ENCODE data around the gene ARL16. TPM values are rescaled to one million over a fixed set of nuclear protein-coding genes. Genes with fewer than 3 reads are reported as not detected.

Gene ARL16
- polyA plus RNA-seq, 1 donor (not counting 4 experiments of a cell fraction or from before 2014, with no cell fraction given), result 48.7 TPM

DNA sequence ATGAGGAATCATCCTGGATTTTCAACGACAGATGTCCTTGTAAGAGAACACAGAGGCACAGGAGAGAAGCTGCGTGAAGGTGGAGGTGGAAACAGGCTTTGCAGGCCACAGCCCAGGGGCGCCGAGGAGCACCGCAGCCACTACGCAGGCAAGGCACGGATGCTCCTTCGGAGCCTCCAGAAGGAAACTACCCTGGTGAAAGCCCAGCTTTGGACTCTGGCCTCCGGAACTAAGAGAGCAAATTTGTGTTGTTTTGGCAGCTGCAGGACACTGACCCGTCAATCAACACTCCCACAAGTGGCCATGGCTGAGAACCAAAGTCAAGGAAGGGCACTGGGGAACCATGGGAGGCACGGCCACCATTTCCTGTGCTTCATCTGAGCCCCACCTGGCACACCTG, 3.4 kb downstream of the ARL16 start:
- dilution Hi-C loops (cut with MboI; ENCODE audit: extremely low pct_ligation_motif_present, low sequenced_read_pairs), result no loop called here

GRCh38 chr17:81676906-81677305, 6.7 kb downstream of the ARL16 start:
- Histone ChIP-seq H3K27me3 (ENCODE audit: control insufficient read depth, extremely low read depth, insufficient read depth, low read length) (no peaks in the 10 kb centered on the region), H3K4me3 (ENCODE audit: control insufficient read depth in 2 of 3, extremely low read depth in 1 of 3, insufficient read depth in 2 of 3, low read depth in 1 of 3, low read length in 3 of 3) (no peak overlapping the region), H3K4me1 (ENCODE audit: control insufficient read depth, extremely low read depth, insufficient read depth, low read length) (no peaks in the 10 kb centered on the region), H3K4me2 (ENCODE audit: control insufficient read depth, extremely low read depth, insufficient read depth, low read depth, low read length) (no peak overlapping the region), H3K9me1 (ENCODE audit: control insufficient read depth, extremely low read depth, insufficient read depth, low read length) (no peaks in the 10 kb centered on the region), H3K9ac (ENCODE audit: control insufficient read depth, extremely low read depth, insufficient read depth, low read length) (no peak overlapping the region), H2AFZ (ENCODE audit: control insufficient read depth, low read length) (no peak overlapping the region), H3K9me3 (ENCODE audit: control insufficient read depth, low read depth, low read length) (no peaks in the 10 kb centered on the region), H3K79me2 (ENCODE audit: control insufficient read depth, insufficient read depth, low read length) (peaks cover 10% of the 10 kb centered on the region), H3K27ac (ENCODE audit: control insufficient read depth, insufficient read depth, low read length) (no peak overlapping the region), H4K20me1 (ENCODE audit: control insufficient read depth, extremely low read depth, insufficient read depth, low read length) (no peaks in the 10 kb centered on the region), H3K36me3 (ENCODE audit: control insufficient read depth in 2 of 2, extremely low read depth in 1 of 2, insufficient read depth in 2 of 2, low read length in 2 of 2) (peaks cover 19 to 35% of the 10 kb centered on the region in 2 experiments)
- FAIRE-seq (no peak), DNase-seq (ENCODE audit: low read depth, low spot score) (no peak)
- dilution Hi-C loops (cut with MboI; ENCODE audit: extremely low pct_ligation_motif_present, low sequenced_read_pairs), result no loop called here
- TF ChIP-seq EZH2 (IDR thresholded peaks at IDR 0.05; ENCODE audit: low read length), result no peak
- TF ChIP-seq CTCF (optimal IDR thresholded peaks at IDR 0.05 in 1 of 3, IDR thresholded peaks at IDR 0.05 in 1 of 3, conservative IDR thresholded peaks at IDR 0.05 in 1 of 3; ENCODE audit: extremely low read depth in 1 of 3, insufficient read depth in 2 of 3, low read length in 3 of 3), result no peak

More for the DNA sequence above, 3.4 kb downstream of the ARL16 start:
- no peak overlapping the region for H3K9ac ChIP-seq (ENCODE audit: control insufficient read depth, extremely low read depth, insufficient read depth, low read length)
- H3K27ac ChIP-seq (ENCODE audit: control insufficient read depth, insufficient read depth, low read length), result no peak overlapping the region
- FAIRE-seq, result no peak
- H3K4me2 ChIP-seq (ENCODE audit: control insufficient read depth, extremely low read depth, insufficient read depth, low read depth, low read length), result no peak overlapping the region
- no peak overlapping the region for H2AFZ ChIP-seq (ENCODE audit: control insufficient read depth, low read length)
- no peaks in the 10 kb centered on the region for H3K27me3 ChIP-seq (ENCODE audit: control insufficient read depth, extremely low read depth, insufficient read depth, low read length)
- no peak for DNase-seq (ENCODE audit: low read depth, low spot score)
- peaks cover 5 to 9% of the 10 kb centered on the region in 2 experiments for H3K36me3 ChIP-seq (ENCODE audit: control insufficient read depth in 2 of 2, extremely low read depth in 1 of 2, insufficient read depth in 2 of 2, low read length in 2 of 2)
- H4K20me1 ChIP-seq (ENCODE audit: control insufficient read depth, extremely low read depth, insufficient read depth, low read length), result peaks cover under 1% of the 10 kb centered on the region
- no peaks in the 10 kb centered on the region for H3K9me3 ChIP-seq (ENCODE audit: control insufficient read depth, low read depth, low read length)
- H3K9me1 ChIP-seq (ENCODE audit: control insufficient read depth, extremely low read depth, insufficient read depth, low read length), result no peaks in the 10 kb centered on the region
- TF ChIP-seq EZH2 (IDR thresholded peaks at IDR 0.05; ENCODE audit: low read length) (no peak), CTCF (optimal IDR thresholded peaks at IDR 0.05 in 1 of 3, IDR thresholded peaks at IDR 0.05 in 1 of 3, conservative IDR thresholded peaks at IDR 0.05 in 1 of 3; ENCODE audit: extremely low read depth in 1 of 3, insufficient read depth in 2 of 3, low read length in 3 of 3) (no peak)
- peaks cover 16% of the 10 kb centered on the region for H3K4me1 ChIP-seq (ENCODE audit: control insufficient read depth, extremely low read depth, insufficient read depth, low read length)
- H3K79me2 ChIP-seq (ENCODE audit: control insufficient read depth, insufficient read depth, low read length), result peaks cover 28% of the 10 kb centered on the region
- H3K4me3 ChIP-seq (ENCODE audit: control insufficient read depth in 2 of 3, extremely low read depth in 1 of 3, insufficient read depth in 2 of 3, low read depth in 1 of 3, low read length in 3 of 3), result no peak overlapping the region

Data from keratinocyte (primary cell).